Embryonic facial prominence (tissue), 1 donor: ENCODE data around the gene CABCOCO1.
"Not testable (repeated sequence)": the region's sequence is repeated elsewhere in the genome, so short reads cannot be mapped to it uniquely, and the experiment has no call there.

Experiments used
- DNase-seq: peaks from one replicate; pipeline ENCODE4 v3.0.0-alpha.2; 2016; ENCODE audit errors: extremely low spot score

CABCOCO1 gene

DNA sequence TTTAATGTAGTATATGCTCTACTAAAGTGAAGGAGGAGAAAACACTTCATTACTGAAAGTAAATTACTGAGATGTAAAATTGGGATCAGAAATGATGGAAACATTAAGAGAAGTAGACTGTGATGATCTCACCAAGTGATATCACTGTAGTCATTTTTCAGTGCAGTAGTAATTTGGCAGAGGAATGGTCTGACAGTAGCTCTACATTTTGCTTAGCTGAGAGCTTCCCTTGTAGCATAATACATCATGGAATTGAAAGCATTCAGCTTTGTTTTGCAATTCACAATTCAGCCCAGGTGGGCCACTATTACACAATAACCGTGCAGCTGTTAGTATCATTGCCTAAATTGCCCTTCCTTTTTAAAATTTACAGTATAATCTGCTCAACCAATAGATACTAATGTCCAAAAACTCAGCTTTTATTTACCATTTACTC is 19.4 kb upstream of the CABCOCO1 start:
- DNase-seq: no peak

DNA sequence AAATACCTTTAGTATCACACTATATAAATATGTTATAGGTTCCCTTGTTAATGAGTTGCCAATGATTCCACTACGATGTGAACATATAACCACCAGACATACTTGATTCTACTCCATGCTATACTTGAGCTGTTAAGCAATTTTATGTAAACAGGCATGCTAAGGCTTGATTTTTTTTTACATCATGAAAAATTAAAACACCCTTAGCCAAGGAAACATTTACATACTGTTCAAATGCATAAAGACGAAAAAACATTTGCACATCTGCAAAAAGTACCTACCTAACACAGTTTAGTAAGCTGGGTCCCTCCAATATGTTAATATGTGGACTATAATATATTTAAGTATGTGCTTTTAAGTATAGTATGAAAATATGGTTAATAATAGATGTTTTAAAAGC is 9.0 kb upstream of the CABCOCO1 start:
- no peak for DNase-seq

DNA sequence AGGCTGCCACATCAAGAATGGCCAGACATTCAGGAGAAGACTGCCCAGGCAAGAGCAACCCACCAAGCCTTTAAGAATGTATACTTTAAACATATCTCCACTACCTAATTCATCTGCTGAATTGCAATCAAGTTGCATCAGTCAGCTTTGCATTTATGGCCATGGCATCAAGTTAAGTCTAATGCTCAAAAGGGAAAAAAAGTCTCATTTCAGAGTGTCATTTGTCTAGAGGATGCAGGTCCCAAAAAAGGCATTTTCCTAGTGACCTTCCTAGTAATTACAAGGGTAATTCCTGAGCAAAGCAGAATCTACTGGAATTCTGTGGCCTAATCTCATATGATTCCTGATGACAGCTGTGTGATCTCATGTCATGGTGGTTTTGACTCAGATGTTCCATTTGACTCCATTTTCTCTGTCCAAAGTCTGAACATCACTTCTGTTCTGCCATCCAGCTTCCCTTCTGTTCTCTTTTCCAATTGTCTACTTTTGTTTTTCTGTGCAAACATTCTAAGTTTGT is 7.3 kb upstream of the CABCOCO1 start:
- DNase-seq: no peak

DNA sequence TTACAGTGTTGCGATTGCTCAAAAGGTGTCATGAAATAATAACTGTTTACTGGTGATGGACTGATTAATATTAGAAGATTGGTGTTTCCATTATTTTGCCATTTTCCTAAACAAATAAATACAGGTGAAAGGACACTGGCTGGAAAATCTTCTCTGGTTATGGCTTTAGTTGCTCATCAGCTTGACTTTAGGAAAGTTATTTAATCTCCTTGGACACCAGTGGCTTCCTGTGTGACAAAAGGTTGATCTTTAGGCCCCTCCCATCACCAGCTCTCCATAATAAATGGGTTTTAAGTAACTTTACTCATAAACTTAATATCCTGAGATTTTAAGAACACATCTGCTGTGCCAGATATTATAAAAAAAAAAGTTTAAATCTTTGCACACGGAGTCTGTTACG is 737 bp downstream of the CABCOCO1 start:
- DNase-seq: no peak

DNA sequence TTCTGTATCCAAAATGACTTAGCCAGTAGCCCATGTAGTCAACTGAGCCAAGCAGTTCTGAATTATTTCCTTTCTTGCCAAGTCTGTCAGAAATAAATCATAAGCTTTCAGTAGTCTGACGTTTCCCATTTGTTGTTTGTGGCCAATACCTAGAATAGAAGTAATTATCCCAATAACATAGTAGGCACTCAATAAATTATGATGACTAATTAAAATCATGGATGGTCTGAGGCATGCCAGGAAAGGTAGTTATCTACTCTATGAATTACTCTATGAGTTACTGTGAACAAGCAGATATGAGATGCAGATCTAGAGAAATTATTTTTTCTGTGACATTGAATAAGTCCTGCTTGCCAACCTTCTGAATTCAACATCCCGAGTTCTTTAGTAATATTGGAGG is 2.3 kb downstream of the CABCOCO1 start:
- no peak for DNase-seq

DNA sequence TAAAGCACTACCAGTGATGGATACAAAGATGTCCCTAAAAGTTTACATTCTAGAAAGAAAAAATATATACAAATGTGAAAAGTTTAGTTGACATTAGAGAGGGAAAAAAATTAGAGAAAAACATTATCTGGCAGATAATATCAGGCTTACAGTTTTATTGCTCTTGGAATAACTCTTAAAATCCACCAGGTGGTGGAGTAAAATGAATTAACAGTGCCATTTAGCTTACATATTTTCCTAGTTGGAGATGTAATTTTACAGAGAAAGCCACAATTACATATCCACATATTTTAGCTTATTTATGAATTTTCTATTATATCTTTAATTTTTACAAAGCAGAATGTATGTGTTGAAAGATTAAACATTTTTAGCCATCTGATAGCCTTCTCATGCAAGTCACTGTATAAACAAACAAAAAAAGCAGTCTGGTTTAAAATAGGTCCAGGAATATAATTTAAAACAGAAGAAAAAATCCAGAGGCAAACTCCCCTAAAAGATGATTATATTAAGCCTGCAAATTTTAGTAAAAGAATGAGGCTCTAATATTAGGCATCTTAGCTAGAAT is 6.5 kb downstream of the CABCOCO1 start:
- no peak for DNase-seq

DNA sequence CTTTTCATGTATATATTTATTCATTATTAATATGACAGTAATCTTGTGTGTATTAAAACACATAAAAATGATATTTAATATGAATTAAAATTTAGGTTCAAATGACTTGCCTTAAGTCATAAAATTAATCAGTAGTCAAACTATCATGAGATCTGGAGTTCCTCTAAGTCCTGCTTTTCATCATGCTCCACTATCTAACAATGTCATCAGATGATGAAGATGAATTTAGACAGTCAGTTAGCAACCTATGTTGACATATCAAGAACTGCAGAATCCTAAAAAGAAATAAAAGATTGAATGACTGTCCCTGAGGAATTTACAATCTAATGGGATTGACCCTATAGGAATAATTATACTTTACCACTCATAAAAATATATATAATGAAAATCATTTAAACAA is 7.1 kb downstream of the CABCOCO1 start:
- DNase-seq: no peak

DNA sequence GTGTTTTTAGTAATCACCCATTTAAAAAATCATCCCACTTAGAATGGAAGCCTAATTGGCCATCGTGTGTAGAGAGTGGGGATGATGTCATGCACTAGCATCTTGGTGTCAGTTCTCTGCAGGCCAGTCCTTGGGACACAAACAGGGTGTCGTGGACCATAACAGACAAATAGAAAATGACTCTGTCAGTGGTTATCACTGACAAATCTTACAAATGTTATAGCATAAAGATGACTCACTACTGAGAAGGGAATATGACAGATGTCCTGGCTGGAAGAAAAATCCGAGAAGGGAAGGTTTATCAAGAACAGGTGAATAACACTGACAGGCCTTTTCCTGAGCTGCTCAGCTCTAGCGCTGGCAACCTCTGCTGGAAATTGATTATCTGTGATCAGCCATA is 10.6 kb downstream of the CABCOCO1 start:
- no peak for DNase-seq

DNA sequence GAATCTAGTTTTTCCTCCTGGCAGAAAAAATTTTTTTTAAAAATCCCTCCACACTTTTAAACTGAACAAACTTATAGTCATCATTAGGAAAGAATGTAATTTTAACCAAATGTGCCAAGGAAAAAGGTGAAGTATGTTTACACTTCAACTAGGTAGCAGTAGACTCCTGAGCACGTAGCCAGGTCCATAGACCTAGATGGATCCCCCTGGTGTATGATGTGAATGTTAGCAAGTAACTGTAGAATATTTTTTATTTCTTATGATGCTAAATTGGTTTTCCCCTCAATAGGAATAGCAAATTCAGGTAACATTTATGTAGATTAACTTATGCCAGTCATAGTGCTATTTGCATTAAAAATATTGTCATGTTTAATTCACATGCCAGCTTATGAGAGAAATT is 19.6 kb downstream of the CABCOCO1 start:
- no peak for DNase-seq

DNA sequence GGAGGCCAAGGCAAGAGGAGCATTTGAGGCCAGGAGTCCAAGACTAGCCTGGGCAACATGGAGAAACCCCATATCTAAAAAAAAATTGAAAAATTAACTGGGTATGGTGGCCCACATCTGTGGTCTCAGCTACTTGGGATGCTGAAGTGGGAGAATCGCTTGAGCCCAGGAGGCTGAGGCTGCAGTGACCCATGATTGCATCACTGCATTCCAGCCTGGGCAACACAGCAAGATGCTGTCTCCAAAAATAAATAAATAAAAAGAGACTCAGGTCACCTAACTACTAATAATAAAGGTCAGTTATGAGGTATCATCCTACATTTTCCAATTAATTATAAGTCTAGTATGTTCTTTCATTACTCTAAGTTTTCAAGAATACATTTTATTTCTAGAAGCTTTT is 20.6 kb downstream of the CABCOCO1 start:
- DNase-seq: no peak

DNA sequence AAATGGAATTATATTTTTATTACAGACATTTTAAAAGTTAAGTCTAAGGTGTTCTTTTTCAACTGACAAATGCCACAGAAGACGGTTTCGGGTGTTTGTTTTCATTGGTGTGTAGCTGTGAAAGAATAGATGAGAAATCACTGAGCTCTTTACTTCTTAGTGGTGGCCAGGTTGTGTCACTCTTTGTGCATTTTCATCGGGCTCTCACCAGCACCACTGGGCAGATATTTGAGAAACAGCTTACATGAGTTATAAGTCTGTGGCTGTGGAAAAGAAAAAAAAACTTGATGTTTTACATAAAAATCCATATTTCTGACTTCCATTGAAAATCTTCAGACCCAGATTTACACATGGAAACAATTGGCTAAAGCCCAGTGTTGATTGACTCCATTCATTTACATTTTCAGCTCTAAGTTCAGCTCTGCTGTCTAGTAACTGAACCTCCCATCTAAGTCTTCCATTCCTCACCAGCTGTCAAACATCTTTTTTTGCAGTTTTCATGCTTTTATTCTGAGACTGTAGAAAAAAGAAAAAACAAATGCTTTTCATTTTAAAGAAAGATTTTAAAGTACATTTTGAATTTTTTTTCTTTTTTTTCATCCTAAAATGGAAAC is 22.3 kb downstream of the CABCOCO1 start:
- peak; percentile 56 for DNase-seq

DNA sequence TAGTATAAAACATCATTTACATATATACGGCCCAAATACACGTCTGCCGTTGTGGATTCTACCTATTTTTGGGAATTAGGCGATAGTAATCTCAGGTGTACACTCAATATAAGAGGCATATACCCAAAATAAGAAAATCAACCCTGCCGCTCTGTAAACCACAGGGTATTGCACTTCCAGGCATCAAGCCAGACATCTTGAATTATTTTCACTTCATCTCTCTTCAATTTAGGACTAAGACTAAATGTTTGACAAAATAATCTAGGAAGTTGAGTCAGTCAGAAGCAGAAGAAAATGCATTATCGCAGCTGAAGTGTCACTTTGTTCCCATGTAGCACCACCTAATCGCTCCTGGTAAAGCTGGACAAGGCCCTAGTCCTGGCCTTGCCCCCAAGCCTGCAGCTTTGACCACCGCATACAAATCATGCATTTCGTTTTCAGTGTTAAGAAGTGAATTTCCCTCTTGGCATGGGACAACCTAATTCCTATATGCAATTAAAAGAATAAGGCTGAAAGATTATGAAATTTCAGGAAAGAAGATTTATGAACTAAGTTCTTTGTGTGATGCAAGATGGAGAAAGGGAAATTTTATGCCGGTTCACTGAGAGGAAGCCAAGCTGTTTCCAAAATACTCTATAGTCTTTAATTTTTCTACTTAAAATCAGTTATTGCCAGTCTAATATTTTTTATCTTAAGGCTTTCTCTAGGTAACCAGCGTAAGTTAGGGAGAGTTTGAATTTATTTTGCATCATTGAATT is 26.0 kb downstream of the CABCOCO1 start:
- DNase-seq: no peak

DNA sequence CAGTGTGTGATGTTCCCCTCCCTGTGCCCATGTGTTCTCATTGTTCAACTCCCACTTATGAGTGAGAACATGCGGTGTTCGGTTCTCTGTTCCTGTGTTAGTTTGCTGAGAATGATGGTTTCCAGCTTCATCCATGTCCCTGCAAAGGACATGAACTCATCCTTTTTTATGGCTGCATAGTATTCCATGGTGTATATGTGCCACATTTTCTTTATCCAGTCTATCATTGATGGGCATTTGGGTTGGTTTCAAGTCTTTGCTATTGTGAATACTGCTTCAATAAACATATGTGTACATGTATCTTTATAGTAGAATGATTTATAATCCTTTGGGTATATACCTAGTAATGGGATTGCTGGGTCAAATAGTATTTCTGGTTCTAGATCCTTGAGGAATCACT is 28.9 kb downstream of the CABCOCO1 start:
- DNase-seq: not testable (repeated sequence)

DNA sequence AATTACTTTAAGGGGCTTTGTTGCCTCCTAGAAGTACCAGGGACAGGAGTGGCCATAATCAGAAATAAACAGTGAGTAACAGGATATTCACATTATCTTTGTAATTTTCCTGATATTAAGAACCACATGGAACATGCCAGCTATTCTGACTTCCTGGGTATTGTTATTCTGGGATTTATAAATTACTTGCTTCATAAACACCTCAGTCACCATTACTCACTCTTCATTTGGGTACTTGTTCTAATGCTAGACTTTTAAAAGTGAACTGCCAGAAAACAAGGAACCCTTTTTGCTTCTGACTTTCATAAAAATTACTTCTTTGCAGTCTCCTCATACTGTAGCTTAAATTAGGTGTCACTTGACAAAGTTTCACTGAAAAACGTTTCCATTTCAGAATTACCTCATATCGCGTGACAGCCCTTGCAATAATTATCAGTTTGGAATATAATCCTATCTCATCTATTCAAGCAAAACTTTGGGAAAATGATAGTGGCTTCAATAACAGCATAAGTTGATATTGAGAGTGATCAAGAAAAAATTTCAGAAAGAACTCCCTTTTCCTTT is 29.8 kb downstream of the CABCOCO1 start:
- DNase-seq: no peak

DNA sequence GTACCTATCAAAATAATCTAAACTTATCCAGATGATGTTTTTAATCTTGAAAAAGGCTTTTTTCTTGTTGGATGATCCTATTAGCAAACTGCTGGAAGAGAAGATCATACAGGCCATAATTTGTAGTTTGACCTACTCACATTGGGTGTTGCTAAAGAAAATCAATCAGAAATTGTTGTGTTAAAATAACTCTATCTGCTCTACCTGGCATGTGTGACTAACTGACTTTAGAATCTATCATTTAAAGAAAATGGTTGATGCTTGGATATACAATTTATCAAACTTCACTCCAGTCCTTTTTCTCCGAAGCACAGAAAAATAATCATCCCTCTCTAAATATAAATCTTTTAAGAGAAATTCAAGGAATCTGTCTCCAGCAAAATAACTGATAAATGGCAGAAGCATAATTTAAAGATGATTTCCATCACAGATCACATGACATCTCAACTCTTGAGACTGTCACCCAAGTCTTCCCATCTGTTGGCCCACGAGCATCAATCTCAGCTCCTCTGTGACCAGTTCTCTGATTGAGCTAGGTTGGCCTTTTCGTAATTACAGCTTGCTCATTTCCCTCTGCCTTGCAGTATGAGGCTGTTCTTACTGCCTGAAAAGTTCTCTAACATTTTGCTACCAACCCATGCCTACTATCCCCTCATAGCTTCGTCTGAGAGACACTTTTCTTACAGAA is 36.4 kb downstream of the CABCOCO1 start:
- DNase-seq: no peak

DNA sequence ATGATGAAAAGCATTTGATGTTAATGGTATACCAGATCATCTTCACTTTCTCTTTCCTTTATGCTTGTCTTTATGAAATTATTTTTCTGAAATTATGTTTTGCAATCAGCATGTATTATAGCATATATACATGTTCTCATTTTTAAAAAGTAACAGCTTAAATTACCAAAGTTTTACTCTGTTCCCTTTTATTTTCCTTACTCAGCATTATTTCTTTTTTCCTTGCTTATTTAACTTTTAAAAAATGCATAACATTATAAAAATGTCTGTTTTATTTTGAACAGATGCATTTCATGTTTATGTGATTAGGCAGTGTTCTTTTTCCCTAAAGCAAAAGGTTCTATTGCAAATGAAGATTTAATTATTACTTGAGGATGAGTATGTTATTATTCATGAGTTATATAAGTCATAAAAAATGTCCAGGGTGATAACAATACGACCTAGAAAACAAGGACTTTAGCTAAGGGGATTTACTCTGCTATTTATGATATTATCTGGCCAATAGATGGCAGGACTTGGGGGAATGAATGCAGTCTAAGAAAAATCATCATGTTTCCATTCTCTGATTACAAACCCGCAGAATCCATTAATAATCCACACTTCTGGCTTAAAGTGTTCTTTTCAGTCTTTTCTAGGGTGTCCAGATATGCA is 38.5 kb downstream of the CABCOCO1 start:
- DNase-seq: no peak

DNA sequence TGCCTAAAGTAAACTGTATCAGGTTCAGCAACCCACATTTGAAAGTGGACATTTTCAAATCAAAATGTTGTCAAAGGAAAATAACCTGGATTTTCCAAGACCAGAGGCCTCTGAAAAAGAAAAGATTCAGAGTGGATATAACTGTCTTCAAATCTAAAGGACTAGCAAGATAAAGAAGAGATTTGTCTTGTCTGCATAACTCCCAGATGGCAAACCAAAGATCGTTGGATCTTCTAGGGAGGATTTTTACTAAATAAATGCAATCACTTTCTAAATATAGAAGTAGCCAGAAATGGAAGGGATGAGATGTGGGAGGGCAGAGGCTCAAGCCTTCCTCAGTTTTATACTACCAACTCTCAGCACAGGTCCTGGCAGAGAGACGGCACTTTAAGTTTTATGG is 39.0 kb downstream of the CABCOCO1 start:
- no peak for DNase-seq

DNA sequence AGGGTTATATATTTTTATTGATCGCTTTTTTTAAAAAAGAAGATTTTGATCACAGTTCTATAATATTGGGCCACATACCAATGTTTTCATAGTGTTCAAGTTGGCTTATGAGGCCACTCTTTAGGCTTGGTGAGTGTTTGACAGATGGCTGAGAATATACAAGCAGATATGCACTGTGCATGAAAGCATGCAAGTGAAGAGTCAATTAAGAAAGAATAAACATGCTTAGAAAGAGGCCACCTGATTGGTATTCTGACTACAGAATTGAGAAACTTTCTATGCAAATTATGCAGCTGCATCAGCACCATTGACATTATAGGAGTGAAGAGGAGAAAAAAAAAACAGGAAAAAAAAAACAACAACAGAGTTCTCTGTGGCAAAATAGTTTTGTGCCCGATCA is 39.9 kb downstream of the CABCOCO1 start:
- DNase-seq: no peak

DNA sequence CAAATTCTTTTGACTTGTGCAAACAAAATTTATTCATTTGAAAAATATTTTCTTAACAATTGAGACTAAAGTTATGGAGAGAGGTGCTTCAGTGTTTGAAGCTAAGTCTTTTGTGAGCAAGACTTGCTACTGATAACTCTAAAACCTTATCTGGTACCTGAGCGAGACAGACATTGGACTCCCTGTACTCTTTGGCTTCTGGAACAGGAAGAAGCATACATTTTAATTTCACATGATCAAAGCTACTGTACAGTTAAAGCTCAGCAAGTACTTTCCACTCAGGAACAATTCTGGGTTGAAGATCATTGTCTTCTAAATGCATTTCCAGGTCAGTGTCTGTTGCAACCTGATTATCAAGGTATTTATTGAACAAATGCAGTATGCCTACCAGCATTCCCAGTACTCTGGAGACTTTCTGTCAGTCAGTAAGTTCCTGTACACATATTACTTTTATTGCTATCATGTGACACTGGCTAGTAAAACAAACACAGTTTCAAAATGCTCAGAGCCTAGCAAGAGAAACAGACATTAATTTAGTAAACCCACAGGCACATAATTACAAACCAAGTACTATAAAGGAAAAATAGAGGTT is 42.4 kb downstream of the CABCOCO1 start:
- no peak for DNase-seq

DNA sequence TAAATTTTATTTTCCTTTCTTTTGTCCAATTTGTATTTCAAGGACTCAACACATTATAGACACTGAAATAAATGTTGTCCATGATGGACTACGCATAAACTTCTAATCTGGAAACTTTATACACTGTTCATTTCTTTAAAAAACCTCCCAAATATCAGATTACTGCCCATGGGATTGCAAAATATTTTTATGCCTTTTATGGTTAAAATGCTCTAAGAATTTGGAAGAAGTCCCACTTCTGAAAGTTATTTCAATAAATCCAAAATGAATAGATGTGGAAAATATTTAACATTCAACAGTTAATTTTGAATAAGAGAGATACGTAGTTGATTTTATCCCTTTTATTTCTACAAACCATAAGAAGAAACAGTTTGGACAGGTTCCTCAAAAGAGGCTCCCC is 46.1 kb downstream of the CABCOCO1 start:
- no peak for DNase-seq

DNA sequence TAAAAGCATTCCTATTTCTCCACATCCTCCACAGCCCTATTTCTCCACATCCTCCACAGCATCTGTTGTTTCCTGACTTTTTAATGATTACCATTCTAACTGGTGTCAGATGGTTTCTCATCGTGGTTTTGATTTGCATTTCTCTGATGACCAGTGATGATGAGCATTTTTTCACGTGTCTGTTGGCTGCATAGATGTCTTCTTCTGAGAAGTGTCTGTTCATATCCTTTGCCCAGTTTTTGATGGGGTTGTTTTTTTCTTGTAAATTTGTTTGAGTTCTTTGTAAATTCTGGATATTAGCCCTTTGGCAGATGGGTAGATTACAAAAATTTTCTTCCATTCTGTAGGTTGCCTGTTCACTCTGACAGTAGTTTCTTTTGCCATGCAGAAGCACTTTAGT is 49.4 kb downstream of the CABCOCO1 start:
- DNase-seq: not testable (repeated sequence)
